Fibroblast of peridontal ligament (primary cell): Measurements from ENCODE around the gene APBB2.
"Not testable (repeated sequence)": the region's sequence is repeated elsewhere in the genome, so short reads cannot be mapped to it uniquely, and the experiment has no call there.

Experiments
- DNase-seq: peaks from one replicate; pipeline ENCODE4 v3.0.0-alpha.2; 2010; ENCODE audit errors: extremely low read depth

The APBB2 gene

DNA sequence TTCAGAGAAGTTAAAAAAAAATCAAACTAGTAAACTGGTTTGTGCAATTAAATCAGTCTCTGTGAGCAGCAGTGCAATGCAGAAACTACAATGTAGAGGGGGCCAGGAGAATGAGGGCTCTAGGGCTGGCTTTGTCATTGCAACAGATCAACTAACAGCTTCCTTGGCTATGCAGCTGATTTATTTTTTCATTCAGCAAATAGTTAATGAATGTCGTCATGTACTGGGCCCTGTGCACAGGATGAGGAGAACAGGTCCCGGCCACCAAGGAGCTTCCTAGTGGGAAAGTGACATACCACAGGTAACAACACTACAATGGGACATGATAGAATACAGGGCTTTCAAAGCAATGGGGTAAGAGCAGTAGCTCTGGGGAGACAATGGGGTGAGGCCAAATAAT, 274.5 kb downstream of the APBB2 start:
- no peak for DNase-seq

DNA sequence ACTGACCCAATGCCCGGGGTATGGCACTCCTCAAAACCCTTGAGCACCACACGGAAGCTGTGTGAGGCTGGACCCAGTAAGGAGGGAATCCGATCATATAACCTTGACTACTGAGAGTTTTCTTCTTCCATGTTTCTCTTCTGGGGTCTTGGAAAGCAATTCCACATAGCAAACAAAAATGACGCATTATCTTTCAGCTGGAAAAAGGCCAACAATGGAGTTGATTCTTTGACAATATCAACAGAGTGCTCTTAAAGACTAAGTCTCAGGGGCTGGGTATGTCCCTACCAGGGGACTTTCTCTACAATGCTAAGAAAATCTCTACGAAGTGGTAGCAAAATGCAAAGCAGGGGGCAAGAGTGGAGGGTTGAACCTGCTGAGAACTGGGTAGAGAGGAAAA, 276.0 kb downstream of the APBB2 start:
- no peak for DNase-seq

DNA sequence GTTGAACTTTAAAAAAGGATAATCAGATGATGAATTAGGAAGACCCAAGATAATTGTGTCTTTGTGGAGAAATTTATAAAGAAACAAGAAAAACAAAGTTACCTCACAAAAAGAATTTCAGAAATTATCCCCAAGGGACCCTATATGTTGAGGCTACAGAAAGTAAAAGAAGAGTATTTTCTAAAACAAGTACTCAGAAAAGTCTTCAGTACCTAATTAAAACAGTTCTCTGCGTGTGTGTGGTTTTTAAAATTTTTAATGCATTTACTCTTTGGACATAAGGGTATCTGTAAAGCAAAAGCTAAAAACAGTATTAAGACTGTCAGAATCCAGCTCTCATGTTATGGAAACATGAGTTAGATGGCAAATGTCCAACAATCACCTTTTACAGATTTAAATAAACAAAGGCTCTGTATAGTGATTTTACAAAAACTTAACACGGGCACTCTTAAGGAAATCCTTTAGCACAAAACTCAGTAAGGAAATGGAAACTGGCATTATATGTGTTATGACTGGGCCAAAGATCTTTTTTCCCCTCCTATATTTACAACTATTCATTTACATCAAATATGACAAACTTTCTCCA, 277.1 kb downstream of the APBB2 start:
- DNase-seq: no peak

DNA sequence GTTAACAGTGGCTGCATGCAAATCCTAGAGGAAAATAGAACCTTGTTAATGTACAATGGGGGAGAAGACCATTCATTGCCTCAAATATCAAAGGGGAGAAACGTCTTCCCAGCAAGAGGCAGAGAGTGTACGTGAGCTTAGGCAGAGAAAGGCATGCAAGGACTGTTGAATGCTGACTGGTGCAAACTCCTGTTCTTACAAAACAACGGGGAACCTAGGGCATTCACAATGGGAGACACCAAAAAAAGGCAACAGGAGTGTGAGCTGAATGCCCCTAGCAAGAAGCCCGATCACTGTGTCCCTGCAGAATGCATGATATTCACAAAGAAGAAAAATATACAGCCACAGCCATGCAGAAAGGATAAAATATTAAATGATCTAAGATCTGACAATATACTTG, 279.7 kb downstream of the APBB2 start:
- DNase-seq: no peak

DNA sequence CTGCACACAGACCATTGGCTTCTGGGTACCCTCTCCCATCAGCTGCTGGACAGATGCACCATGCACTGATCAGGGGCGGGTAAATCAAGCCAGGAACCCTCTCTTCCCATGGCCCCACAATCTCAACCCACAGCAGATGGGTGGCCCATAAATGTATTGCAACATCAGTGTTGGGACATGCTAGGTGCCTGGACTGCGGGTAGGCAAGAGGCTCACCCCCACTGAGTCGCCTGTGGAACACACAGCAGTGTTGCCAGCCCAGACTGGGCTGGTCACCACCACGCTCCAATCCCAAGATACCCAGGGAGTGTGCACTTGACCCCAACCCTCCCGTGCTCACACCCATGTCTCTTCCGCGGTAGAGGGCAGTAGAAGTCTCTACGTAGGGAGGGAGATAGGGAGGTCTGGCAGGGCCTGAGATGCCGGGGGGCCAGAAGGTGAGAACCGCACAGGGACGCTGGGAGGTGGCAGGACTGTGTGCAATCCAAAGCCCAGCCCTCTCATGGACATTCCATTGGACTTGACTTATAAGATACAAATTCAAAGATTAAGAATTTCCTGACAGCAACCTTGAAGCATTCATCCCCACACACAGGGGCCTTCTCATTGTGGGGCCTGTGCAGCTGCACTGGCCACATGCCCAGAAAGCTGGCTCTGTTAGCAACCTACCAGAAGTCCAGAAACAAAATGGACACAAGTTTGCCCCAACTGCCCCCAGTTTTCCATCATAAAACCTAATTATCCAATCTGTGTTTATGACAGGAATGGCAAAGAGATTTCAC, 280.9 kb downstream of the APBB2 start:
- peak; percentile 44 for DNase-seq

DNA sequence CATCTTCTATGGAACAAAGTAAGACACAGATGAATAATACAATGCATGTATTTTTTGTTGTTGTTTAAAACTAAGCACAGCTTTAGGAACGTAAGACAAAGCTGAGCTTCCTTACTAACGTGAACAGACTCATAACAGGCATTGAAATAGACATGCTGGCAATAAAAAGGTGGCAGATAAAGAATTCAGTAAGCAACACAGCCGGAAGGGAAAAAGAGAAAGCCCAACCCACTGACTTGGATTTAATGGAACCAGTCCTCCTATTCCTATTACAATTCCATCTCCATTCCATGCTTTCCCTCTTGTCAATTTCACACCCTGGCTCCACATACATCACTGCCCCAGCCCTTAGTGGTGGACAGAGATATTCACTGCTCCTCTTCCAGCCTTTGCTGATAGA, 282.5 kb downstream of the APBB2 start:
- no peak for DNase-seq

DNA sequence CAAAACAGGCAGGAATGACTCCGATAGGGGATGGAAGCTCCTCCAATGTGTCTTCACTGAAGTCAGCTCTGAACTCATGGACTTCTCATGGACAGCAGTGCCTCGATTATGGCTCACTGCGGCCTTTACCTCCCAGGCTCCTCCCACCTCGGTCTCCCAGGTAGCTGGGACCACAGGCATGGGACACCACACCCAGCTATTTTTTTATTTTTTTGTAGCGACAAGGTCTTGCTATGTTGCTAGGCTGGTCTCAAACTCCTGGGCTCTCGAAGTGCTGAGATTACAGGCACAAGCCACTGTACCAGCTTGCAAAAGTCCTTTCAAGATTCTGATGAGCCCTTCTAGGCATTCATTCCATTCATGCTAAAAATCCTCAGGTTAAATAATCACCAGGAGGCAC, 283.1 kb downstream of the APBB2 start:
- no peak for DNase-seq

DNA sequence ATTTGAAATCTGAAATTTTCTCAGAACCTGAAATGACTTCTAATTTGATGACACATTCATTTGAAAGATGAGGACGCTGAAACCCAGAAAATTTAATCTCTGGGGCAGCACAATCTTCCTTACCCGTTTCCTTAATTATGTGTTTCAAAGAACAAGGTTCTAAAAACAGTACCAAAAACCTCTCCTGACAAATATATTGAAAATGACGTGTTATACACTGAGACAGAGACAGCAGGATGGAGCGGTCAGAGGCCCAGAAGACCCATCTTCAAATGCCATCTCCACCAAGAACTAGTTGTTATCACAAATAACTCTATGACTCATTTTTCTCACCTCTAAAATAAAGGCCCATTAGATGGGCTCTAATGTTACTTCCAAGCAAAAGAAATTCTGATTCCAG, 287.3 kb downstream of the APBB2 start:
- DNase-seq: no peak

DNA sequence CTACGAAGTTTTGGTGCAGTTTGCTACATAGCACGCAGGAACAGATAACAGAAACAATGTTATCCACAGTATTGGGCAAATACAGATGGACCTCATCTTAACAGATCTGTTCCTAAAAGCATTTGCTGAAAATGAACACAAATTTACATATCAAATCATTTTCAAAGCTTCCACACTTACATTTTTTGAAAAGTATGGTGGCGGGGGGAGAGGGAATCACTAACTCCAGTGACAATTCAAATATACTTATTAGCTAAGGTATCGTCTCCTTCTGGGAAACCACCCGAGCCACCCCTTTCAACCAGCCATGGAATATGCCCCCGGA, 289.6 kb downstream of the APBB2 start:
- no peak for DNase-seq

DNA sequence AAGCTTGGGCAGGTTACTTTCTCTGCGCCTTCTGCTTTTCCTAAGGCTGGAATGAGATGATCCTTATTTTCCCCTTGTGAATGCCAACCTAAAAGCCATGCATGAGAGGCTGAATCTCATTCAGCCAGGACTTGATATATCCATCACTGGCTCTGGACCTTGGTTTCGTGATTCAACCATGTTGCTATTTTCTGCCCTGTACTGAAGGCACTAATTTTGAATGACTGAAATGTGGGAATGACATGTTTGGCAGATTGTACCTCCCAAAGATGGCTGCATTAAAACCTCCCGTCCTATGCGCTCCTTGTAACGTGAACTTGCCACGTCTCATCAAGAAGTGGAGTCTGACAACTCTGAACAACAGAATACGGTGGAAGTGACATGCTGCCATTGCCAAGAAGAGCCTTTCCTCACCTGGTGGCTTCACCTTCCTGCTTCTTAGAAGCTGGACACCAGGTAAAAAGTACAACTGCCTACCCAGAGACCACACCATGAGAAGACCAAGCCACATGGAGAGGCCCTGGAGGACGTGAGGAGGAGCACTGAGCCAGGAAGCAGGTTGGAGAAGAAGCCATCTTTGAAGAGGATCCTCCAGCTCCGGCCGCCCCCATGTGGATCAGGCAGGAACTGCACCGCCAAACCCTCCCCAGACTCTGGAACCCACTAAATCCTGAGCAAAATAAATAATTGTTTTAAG, 290.1 kb downstream of the APBB2 start:
- peak; percentile 58 for DNase-seq

DNA sequence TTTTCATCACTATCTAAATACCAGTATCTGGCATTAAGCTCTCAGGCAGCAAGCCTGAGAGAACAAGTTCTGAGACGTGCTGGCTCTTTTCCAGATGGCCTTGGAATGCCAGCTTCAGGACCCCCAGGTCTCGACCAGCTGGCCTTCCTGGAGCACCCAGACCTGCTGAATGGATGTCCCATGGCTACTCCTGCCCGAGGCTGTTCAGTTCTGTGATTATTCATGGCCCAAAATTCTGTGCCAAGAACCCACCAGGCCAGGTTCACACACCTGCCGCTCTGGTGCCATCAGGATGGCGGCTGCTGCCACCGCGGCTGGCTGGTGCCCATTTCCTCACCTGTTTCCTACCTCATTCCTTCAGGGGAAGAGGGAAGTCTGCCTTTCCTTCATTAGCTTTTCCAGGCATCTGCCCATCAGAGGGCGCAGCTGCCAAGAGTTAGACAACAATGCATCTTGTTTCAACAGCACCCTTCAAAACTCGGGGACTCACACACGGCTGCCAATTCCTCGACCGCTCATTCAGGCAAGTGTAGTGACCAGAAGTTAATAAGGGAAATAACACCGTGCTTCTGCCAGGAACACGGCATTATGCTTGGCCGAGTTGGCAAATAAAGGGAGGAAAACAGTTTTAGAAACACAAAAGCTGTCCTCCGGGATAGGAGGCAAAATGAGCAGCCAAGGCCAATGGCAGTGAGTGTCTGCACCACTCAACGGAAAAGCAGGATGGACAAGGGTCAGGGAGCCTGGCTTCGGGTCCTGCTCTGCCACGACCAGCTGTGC, 290.8 kb downstream of the APBB2 start:
- no peak for DNase-seq

DNA sequence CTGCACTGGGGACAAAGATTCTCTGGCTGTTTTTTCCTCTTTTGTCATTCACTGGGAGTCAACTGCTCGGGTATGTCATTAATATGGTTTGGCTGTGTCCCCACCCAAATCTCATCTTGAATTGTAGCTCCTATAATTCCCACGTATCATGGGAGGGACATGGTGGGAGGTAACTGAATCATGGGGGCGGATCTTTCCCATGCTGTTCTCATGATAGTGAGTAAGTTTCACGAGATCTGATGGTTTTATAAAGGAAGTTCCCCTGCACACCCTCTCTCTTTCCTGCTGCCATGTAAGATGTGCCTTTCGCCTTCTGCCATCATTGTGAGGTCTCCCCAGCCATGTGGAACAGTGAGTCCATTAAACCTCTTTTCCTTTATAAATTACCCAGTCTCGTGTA, 294.4 kb downstream of the APBB2 start:
- not testable (repeated sequence) for DNase-seq

DNA sequence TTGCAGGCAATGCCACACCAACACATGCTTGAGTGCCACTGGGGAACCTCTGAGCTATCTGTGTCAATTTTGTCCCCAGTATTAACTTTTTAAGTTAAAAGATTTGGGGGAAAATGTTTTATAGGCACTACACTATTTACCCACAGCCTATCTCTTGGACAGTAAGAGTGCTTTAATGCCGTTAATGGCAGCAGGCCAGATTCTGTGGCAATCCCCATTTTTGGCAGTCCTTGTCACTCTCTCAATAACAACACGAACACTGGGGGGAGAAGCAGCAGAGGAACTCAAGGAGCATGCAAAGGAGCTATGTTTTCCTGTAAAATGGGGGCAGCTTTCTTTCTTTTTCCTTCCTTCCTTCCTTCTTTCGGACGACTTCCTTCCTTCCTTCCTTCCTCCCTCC, 296.0 kb downstream of the APBB2 start:
- peak; percentile 90 for DNase-seq

DNA sequence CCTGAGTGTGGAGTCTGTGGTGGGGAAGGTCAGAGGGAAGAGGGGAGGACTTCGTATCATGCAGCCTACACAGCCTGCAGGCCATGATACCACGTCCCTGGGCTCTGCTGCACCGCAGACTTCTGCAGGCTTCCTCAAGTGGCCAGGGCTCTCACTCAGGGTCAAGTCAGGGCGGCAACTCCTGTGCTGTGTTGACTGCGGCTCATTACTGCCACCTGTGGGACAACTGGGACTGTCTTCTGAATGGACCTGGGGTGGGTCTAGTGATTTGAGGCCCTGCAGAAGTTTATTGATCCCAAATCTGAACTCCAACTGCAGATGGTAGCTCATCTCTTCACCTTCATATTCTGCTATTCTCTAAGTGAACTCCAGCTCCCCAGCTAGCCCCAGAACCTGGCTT, 297.5 kb downstream of the APBB2 start:
- DNase-seq: no peak

DNA sequence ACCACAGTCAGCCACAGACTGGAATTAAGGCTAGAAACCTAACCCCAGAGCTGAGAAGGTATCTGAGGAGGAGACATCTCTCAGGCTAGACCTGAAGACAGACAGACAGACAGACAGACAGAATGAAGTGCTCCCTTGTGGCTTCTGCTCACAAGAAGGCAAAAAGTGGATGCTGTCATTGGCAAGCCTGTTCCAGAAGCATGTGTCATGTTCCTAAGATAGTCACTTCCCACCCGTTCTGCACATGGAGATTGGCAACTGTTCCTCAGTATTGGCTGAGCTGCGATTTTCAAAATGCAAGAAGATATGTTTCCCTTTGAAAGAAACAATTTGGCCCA, 298.2 kb downstream of the APBB2 start:
- peak; percentile 82 for DNase-seq

DNA sequence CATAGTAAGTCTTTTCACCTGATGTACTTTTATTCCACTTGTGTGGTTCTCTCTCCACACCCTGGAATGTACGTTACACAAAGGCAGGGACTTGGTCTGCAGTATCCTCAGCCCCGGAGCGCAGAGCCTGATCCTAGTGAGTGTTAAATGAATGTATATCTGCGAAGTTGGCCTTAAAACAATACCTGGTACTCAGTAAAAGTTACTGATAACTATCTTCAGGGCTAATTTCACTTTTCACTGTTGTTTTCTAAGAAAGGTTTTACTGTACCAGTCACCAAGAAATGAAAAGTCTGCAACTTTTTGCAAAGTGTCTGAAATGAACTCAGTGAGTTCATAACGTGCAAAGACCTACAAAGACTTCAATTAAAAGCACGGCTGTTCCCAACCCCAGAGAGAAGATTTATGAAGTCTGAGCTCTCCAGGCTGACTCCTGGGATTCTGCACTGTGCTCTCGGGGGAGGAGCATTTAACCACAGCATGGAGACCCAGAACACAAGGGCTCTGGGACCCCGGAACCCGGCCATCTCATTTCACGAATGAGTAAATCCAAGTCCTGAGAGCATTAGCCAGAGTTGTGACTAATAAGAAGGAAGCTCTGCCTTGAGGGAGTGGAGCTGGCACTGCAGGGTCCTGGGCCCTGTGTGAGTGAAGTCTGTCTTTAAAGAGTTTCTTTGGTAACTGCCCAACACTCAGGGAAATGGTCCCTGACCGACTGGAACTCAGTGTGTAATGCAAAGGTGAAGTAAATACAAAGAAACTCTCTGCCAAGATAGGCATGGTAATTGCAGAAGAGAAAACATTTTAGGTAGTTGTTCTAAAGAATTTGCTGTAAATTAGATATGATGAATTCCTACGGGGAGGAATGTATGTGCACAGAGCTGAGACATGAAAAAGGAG, 298.8 kb downstream of the APBB2 start:
- DNase-seq: peak; percentile 22

DNA sequence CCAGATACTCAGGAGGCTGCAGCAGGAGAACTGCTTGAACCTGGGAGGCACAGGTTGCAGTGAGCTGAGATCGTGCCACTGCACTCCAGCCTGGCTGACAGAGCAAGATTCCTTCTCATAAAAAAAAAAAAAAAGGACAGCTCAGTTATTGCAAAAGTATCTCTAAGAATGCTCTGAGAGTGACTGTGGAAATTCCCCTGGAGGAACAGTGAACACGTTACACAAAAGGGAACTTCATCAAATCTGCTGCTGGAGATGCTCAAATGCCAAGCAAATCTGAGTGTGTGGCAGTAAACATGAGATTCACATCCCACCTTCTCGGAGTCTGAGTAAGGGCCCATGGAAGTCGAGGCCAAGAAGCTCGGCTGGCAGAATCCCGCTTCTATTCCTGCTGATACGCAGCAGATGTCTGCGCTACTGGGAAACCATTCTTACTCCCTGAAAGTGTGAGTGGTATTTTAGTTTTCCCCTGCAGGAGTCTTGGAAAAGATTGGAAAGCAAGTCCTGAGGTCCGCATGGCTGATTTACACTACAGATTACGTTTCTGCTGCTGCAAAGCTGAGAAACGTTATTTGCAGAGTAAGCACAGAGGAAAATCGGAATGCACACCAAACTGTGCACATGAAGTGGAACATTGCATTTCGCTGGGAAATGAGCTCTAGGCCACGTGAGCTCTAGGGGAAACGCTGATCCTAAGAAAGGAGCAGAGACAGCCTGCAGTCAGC, 301.7 kb downstream of the APBB2 start:
- DNase-seq: peak; percentile 49

DNA sequence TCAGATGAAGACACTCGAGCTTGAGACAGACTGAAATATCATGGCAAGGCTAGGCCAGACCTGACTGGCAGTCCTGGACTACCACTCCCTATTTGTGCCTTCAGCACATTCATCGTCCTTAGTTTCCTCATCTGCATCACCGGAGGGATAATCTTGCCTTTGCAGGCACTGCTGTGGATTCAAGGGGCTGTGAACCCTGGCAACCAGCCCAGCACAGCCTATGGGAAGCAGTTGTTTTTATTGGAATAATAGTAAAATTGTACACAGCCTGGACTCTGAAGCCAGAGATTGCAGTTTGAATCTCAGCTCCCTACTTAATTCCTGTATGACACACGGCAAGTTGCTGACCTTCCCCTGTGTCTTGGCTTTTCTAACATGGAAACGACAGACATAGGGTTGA, 303.6 kb downstream of the APBB2 start:
- no peak for DNase-seq

DNA sequence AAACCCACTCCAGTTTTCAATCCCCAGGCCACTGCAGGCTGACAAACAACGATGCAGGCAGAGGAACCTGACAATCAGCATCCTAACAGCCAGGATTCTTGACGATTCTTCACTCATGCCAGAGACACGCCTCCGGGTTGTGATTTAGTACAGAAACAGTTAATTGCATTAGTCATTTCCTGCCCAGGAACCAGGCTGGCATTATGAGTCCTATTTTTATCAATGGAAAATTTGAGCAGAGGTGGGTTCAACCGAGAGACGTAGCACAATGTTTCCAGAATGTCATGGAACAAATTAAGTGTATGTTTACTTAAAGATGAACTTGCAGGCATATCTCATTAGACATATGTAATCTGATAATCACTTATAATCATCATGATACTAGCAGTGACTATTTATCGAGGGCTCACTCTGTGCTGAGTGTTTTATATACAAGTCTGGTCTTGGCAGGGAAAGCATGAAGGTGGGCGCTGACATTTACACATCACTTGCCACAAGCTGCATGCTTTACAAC, 304.9 kb downstream of the APBB2 start:
- peak; percentile 69 for DNase-seq

DNA sequence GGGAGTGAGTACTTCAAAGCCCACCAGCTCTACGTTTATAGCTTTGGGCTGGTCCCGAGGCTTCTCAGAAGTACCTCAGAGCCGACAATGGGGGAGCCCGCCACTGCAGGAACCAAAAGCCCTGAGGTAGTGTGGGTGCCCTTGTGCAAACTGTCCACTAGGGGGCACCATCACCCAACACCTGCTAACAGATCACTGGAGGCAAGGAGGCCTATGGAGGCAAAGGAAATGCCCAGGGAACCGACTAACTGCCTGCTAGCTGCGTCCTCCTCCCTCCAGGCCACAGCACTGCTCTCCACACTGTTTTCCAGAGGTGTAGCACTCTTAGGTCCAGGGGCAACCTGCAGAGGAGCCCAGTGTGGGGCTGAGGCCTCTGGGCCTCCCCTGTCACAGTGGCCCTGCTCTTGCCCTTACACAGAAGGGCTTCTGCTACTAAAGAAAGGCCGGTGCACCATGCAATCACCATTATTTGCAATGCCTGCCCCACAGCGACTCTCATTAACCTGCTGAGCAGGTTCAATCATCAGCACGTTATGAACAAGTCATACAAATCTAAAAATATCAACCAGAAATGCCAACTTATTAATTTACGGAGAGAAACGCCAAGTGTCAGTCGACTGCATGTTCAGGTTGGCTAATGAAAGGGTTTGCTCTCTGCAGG, 305.5 kb downstream of the APBB2 start:
- peak; percentile 70 for DNase-seq
